Right cardiac atrium (tissue), 5 donors: ENCODE data around the gene ADGRB2. TPM values are rescaled to one million over a fixed set of nuclear protein-coding genes. Genes with fewer than 3 reads are reported as not detected.

Experiments used
- ATAC-seq, 2 donors: fragments of 200-7000 bp; cut with Tn5 transposase; one replicate each; pipeline versions ENCODE4 v1.8.0 to v1.9.1; 2020; ENCODE audit warnings: moderate library complexity in 2 of 2, mild to moderate bottlenecking in 1 of 2
- DNase-seq, 3 donors: peaks; one replicate each; pipeline ENCODE4 v3.0.0-alpha.2; 2020
- H3K27ac ChIP-seq: one replicate; pipeline ENCODE4 v1.5.1; 2013; ENCODE audit warnings: mild to moderate bottlenecking, low read length, control low read depth, moderate library complexity
- H3K27me3 ChIP-seq: one replicate; pipeline ENCODE4 v1.6.1; 2013; ENCODE audit not compliant: control insufficient read depth, insufficient read depth
- H3K4me1 ChIP-seq: one replicate; pipeline ENCODE4 v1.6.1; 2013; ENCODE audit warnings: low read length; ENCODE audit not compliant: control insufficient read depth, insufficient read depth
- H3K4me3 ChIP-seq: one replicate; pipeline ENCODE4 v1.5.1; 2013; ENCODE audit warnings: low read length, control low read depth
- H3K9me3 ChIP-seq: one replicate; pipeline ENCODE4 v1.6.1; 2013; ENCODE audit warnings: low read length; ENCODE audit not compliant: control insufficient read depth
- WGBS: extraction: QIAGEN DNeasy Blood & Tissue Kit; methylation state at CpG from one replicate; pipeline ENCODE4 v1.1.7; 2013; 5-methylcytosine and 5-hydroxymethylcytosine counted together
- intact Hi-C, 4 donors: fragments of 100-400 bp; cut with DNase I; formaldehyde crosslinking; loops; one replicate each; pipeline versions ENCODE4 v1.11.0 to v1.14.0; 2022 to 2023
- polyA plus RNA-seq: library from polyadenylated mRNA; stranded (reverse); fragments of 200-250 nt; gene quantifications from one replicate; pipeline ENCODE4 v1.2.3, GENCODE V29; 2013
- total RNA-seq, 4 donors: library from RNA; stranded (reverse); fragmentation: NEBNext Ultra II Directional; extraction: Animal tissue kit (Norgen Biotek cat#: 25700); gene quantifications; one replicate each; pipeline ENCODE4 v1.2.1, GENCODE V29; 2021
- donor health status: healthy with polysubstance abuse.
- donor health status: DM: no; HTN: yes; CAD: no.
- donor health status: DM: no; HTN: no; CAD: no.
- donor health status: DM: no; HTN: yes; CAD: no; lungs with severe emphysema.
- donor health status: DM: yes; HTN: yes; CAD: no.

Gene ADGRB2
- total and polyA plus RNA-seq, 5 donors: 11.8 to 18.2 (median 13.8) TPM

GRCh38 chr1:31754397-31754796 is 9.7 kb downstream of the ADGRB2 start:
- Histone ChIP-seq H3K27me3 (no peaks in the 10 kb centered on the region), H3K27ac (no peak overlapping the region), H3K4me1 (peaks cover 18% of the 10 kb centered on the region), H3K9me3 (no peaks in the 10 kb centered on the region), H3K4me3 (no peak overlapping the region)
- WGBS: 91% methylated on average over 15 of the region's 15 CpGs
- DNase-seq (peak in 1 of 3 donors; percentile 46), ATAC-seq (no peak)
- intact Hi-C loops: no loop called here

- H3K27ac ChIP-seq: peak overlapping the region; percentile 64
- intact Hi-C loops: no loop called here
- 61% methylated on average over 9 of the region's 9 CpGs for WGBS
- no peaks in the 10 kb centered on the region for H3K27me3 ChIP-seq
- DNase-seq (peak; percentile 62 to 85 (median 75)), ATAC-seq (peak; percentile 58 to 66)
- no peaks in the 10 kb centered on the region for H3K9me3 ChIP-seq
- no peak overlapping the region for H3K4me3 ChIP-seq
- H3K4me1 ChIP-seq: peaks cover 20% of the 10 kb centered on the region
These were observed 10.3 kb downstream of the ADGRB2 start for GRCh38 chr1:31753707-31754349.

- intact Hi-C loops: no loop called here
- Histone ChIP-seq H3K27ac (peak overlapping the region; percentile 64), H3K27me3 (no peaks in the 10 kb centered on the region), H3K4me3 (no peak overlapping the region), H3K9me3 (no peaks in the 10 kb centered on the region), H3K4me1 (peaks cover 20% of the 10 kb centered on the region)
- WGBS: 70% methylated on average over 12 of the region's 12 CpGs
- ATAC-seq (no peak), DNase-seq (no peak)
These were observed 11.1 kb downstream of the ADGRB2 start for GRCh38 chr1:31752952-31753475.

GRCh38 chr1:31752258-31752657 is 11.9 kb downstream of the ADGRB2 start:
- ATAC-seq (no peak), DNase-seq (no peak)
- WGBS: 43% methylated on average over 7 of the region's 7 CpGs
- intact Hi-C loops: no loop called here
- Histone ChIP-seq H3K4me1 (peaks cover 23% of the 10 kb centered on the region), H3K27me3 (no peaks in the 10 kb centered on the region), H3K9me3 (no peaks in the 10 kb centered on the region), H3K27ac (no peak overlapping the region), H3K4me3 (no peak overlapping the region)

- Histone ChIP-seq H3K27ac (no peak overlapping the region), H3K9me3 (no peaks in the 10 kb centered on the region), H3K4me1 (peaks cover 23% of the 10 kb centered on the region), H3K4me3 (no peak overlapping the region), H3K27me3 (no peaks in the 10 kb centered on the region)
- 58% methylated on average over 5 of the region's 5 CpGs for WGBS
- DNase-seq (no peak), ATAC-seq (peak; percentile 25 to 59)
- intact Hi-C loops: no loop called here
These were observed 12.3 kb downstream of the ADGRB2 start for GRCh38 chr1:31751822-31752241.

GRCh38 chr1:31750858-31751510 is 13.2 kb downstream of the ADGRB2 start:
- Histone ChIP-seq H3K4me1 (peaks cover 23% of the 10 kb centered on the region), H3K27ac (peak overlapping the region; percentile 24), H3K9me3 (no peaks in the 10 kb centered on the region), H3K27me3 (no peaks in the 10 kb centered on the region), H3K4me3 (no peak overlapping the region)
- WGBS: 30% methylated on average over 11 of the region's 11 CpGs
- ATAC-seq: peak; percentile 8 to 14
- no peak for DNase-seq
- intact Hi-C loops: no loop called here

GRCh38 chr1:31749785-31750735 is 14.1 kb downstream of the ADGRB2 start:
- intact Hi-C loops: loop anchor here in 1 of 4 donors (10.0 kb wide), 1 partner anchor 85 kb away; no protein-coding TSS in a partner anchor
- Histone ChIP-seq H3K4me1 (peaks cover 23% of the 10 kb centered on the region), H3K27me3 (no peaks in the 10 kb centered on the region), H3K4me3 (no peak overlapping the region), H3K27ac (peak overlapping the region; percentile 24), H3K9me3 (no peaks in the 10 kb centered on the region)
- WGBS: 65% methylated on average over 7 of the region's 7 CpGs
- ATAC-seq (no peak), DNase-seq (no peak)

- Histone ChIP-seq H3K27ac (peak overlapping the region; percentile 36), H3K9me3 (no peaks in the 10 kb centered on the region), H3K27me3 (no peaks in the 10 kb centered on the region), H3K4me3 (no peak overlapping the region), H3K4me1 (peaks cover 13% of the 10 kb centered on the region)
- peak in 1 of 2 donors; percentile 34 for ATAC-seq
- intact Hi-C loops: loop anchor here in 1 of 4 donors (10.0 kb wide), 1 partner anchor 84 kb away; no protein-coding TSS in a partner anchor
- DNase-seq: no peak
- WGBS: 57% methylated on average over 4 of the region's 4 CpGs
These were observed 15.8 kb downstream of the ADGRB2 start for GRCh38 chr1:31748365-31748764.

- Histone ChIP-seq H3K9me3 (no peaks in the 10 kb centered on the region), H3K4me1 (peaks cover 12% of the 10 kb centered on the region), H3K27ac (no peak overlapping the region), H3K27me3 (no peaks in the 10 kb centered on the region), H3K4me3 (no peak overlapping the region)
- ATAC-seq (no peak), DNase-seq (no peak)
- intact Hi-C loops: loop anchor here in 1 of 4 donors (10.0 kb wide), 1 partner anchor 83 kb away; no protein-coding TSS in a partner anchor
- WGBS: 83% methylated on average over 1 of the region's 1 CpG
These were observed 16.8 kb downstream of the ADGRB2 start for GRCh38 chr1:31747304-31747703.

- Histone ChIP-seq H3K27ac (peak overlapping the region; percentile 39), H3K27me3 (no peaks in the 10 kb centered on the region), H3K9me3 (no peaks in the 10 kb centered on the region), H3K4me1 (peaks cover 12% of the 10 kb centered on the region), H3K4me3 (no peak overlapping the region)
- ATAC-seq: peak in 1 of 2 donors; percentile 4
- WGBS: 35% methylated on average over 7 of the region's 7 CpGs
- intact Hi-C loops: loop anchor here in 1 of 4 donors (10.0 kb wide), 1 partner anchor 82 kb away; no protein-coding TSS in a partner anchor
- DNase-seq: peak in 1 of 3 donors; percentile 64
These were observed 17.5 kb downstream of the ADGRB2 start for GRCh38 chr1:31746687-31747086.
